NOMO-1 treated with DMSO at 0.1 percent for 48 hours (cell line): ENCODE measurements around the gene TMX4.
"Not testable (repeated sequence)": the region's sequence is repeated elsewhere in the genome, so short reads cannot be mapped to it uniquely, and the experiment has no call there.

ENCODE experiments used
- DNase-seq: peaks from one replicate; lab custom pipeline; 2025; ENCODE audit not compliant: unreplicated experiment; lab: John Stamatoyannopoulos, UW

Gene TMX4, protein sequence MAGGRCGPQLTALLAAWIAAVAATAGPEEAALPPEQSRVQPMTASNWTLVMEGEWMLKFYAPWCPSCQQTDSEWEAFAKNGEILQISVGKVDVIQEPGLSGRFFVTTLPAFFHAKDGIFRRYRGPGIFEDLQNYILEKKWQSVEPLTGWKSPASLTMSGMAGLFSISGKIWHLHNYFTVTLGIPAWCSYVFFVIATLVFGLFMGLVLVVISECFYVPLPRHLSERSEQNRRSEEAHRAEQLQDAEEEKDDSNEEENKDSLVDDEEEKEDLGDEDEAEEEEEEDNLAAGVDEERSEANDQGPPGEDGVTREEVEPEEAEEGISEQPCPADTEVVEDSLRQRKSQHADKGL

GRCh38 chr20:8019246-8019997, at the start of gene TMX4:
TMX4 (minus strand) TSS chr20:8019761; CDS start chr20:8019613, 148 bp downstream.
- DNase-seq: peak; percentile 94

DNA sequence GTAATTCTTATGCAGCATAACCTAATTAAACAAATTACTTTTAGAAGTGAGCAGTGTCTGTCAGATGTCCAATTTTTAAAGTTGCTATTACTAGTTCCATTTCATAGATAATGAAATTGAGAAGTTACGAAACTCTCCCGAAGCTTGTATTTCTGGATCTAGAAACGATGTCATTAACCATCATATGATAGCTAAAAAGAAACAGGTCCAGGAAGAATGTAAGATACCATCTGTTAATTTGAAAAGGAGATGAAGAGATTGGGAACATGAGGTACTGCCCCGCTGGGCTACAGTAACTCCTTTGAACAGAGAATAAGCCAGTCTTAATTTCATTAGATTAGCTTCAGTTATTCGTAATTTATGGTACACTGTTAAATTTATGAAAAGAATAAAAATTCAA, 47.5 kb upstream of the TMX4 start:
- no peak for DNase-seq

- DNase-seq: no peak
Measured at GRCh38 chr20:8066662-8067061, 47.1 kb upstream of the TMX4 start.

DNA sequence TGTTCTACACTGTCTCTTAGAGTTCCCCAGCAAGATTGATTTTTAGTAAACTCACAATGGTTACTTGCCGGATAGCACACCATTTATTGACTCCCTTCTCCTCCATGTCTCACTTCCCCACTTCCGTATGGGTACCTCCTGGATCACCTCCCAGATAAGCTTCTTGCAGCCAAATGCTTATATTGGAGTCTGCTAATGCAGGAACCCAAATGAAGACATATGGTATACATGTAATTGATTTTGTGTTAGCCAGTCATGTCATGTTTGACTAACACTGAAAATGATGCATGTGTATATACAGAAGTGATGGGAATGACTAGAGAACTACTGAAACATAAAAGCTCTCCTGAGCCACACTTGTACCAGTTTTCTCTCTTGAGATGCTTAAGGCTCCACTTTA, 46.1 kb upstream of the TMX4 start:
- no peak for DNase-seq

DNA sequence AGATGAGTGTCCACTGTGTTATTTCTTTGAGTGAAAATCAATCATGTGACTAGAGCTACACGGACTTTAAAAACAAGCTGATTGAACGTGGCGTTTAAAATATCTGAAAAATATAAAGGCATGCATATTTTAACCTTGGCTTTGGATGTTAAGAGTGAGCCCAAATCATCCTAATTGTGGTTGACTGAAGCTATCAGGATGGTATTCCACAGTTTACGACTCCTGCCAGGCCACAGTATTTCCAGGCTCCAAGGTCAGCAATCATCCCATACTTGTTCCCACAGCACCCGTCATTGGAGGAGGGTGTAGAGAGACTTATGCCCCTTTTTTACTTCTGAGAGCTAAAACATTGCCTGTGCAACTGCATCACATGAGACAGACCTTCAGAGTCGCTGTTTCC, 43.2 kb upstream of the TMX4 start:
- no peak for DNase-seq

DNA sequence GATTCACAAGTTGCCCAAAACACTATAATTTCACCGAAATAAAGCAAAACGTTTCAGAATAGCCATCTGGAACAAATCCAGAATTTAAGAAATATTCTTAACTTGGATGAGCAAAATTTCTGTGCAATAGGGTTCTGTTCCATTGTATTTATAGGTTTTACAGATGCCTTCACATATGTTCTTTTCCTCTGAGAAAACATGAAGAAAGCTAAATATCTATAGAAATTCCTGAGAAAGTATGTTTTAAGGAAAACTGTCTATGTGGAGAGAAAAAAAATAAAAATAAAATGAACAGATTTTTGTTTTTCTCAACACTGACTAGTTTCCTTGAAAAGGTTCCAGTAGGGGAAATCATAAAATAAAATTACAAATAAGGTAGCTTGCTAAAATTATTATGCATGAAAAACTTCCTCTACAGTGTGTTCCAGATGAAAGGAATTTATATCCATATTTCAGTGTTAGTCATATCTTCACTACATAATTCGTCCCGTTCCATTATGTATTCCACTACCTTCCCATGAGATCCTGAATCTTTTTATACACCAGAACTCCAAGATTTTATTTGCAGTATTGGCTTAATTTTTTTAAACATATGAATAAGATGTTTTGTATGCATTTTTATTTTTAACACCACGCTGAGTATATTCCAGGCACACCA, 42.4 kb upstream of the TMX4 start:
- DNase-seq: no peak

DNA sequence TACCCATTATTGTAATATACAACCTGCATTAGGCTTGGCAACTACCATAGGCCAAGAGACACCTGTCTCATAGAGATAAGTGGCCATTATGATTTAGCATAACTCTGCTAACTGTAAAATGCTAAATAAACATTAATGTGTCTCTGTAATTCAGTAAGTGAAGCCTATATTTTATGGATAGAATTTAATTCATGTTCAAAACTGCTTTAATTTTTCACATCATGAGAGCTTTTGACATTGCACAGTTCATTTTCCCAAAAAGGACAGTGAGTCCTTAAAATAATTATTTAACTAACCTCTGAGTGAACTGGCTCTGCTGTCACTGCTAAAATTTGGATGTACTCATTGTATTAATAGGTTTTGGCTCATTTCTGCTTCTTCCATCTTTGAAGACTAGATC, 41.4 kb upstream of the TMX4 start:
- DNase-seq: no peak

- no peak for DNase-seq
Measured at GRCh38 chr20:8057871-8058270, 38.3 kb upstream of the TMX4 start.

GRCh38 chr20:8055096-8055495, 35.5 kb upstream of the TMX4 start:
- no peak for DNase-seq

DNA sequence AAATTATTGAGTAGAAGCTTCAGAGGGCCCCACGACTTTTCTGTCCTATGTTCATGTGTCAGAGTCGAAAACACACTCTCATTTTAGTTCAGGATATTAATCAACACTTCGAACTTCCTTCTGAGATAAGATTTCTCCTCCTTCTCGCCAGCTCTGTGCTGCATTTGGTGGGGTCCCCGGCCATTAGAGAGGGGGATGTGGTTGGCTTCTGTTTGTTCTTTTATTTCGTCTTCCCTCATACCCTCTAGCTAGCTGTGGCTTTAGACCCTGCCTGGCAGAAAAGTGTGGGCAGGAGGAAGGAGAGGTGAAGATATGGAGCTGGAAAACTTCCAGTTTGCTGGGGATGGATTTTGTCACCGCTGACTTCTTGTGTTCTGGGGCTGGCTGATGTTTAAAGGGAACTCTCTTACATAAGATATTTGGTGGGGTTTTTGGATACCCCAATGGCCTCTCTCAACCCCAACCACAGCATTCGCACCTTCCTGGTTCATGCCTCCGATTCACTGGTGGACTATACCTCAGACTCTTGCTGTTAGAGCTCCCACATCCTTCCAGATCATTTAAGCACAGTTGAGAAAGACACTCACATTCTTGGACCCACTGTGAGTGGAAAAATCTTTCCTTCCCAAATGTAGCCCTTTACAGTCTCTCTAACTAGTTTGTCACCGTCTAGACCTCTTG, 30.7 kb upstream of the TMX4 start:
- DNase-seq: no peak

DNA sequence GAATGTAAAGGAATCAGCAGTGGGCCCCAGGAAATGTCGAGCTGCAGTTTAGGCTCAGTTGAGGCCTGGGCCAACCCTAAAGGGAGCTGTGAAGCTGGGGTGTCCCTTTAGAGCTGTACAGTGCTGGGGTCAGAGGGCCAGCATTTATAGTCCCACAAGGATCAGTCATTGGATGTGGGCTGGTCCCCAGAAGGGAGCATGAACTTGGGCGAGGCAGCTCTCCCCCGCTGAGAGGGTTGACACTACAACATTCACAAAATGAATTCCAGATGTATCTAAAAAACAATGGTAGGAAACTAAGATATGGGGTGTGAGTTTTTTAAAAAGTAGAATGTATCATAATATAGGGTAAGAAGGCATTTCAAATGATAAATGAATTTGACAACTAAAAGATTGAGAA, 29.7 kb upstream of the TMX4 start:
- DNase-seq: no peak

GRCh38 chr20:8045946-8046345, 26.4 kb upstream of the TMX4 start:
- no peak for DNase-seq

GRCh38 chr20:8043687-8044282, 24.2 kb upstream of the TMX4 start:
- DNase-seq: peak; percentile 44

GRCh38 chr20:8039042-8039441, 19.5 kb upstream of the TMX4 start:
- DNase-seq: no peak

GRCh38 chr20:8036771-8037170, 17.2 kb upstream of the TMX4 start:
- no peak for DNase-seq

DNA sequence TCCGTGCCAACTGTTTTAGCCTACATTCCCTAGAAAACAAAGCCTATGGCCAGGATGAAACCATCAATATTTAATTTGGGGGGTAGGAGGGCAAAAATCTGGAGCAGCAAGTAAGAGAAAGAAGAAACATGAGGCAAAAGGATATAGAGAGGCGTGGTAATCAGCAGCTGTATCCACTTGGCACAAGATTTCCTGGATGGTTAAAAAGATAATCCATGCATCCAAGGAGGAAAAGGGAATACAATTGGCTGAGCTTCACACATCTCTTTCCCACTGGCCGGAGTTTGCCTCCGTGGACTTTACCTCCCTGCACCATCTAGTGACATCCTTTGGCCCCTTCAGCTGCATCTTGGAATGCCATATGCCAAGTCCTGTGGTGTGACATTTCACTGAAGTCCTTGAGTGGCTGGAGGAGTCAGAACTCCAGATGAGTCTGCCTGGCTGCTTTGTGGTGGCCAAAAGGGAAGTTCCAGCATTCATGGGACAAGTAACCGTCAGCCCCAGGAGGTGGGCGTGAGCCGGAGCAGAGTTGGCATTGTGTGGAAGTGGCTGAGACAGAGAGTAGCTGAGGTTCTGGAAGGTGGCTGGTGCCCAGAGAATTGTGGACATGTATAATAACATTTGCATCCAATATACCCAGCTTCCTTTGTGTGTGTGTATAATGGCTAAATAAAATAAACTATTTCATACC, 13.7 kb upstream of the TMX4 start:
- DNase-seq: no peak

DNA sequence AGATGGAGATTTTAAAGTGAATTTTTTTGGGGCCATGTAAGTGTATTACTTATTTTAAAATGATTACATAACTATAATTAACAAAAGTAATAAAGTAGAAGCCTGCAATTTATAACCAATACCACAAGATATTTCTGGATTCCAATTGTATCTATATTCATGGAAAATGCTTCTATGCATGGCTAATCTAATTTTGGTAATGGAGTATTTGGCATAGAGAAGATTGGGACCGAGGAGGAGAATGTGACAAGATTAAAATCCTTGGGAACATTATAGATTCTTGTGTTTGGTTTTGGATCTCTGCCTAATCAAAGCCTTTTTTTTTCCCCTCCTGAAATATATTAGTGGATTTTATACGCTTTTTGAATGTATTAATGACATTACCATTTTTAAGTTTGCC, 12.9 kb upstream of the TMX4 start:
- DNase-seq: no peak

- not testable (repeated sequence) for DNase-seq
Measured at GRCh38 chr20:8031539-8031938, 12.0 kb upstream of the TMX4 start.

- no peak for DNase-seq
Measured at GRCh38 chr20:8021541-8022269, 2.1 kb upstream of the TMX4 start.
